ENCODE measurements around the gene RUNX2.
"Not testable (repeated sequence)": the region's sequence is repeated elsewhere in the genome, so short reads cannot be mapped to it uniquely, and the experiment has no call there.

RUNX2 gene

DNA sequence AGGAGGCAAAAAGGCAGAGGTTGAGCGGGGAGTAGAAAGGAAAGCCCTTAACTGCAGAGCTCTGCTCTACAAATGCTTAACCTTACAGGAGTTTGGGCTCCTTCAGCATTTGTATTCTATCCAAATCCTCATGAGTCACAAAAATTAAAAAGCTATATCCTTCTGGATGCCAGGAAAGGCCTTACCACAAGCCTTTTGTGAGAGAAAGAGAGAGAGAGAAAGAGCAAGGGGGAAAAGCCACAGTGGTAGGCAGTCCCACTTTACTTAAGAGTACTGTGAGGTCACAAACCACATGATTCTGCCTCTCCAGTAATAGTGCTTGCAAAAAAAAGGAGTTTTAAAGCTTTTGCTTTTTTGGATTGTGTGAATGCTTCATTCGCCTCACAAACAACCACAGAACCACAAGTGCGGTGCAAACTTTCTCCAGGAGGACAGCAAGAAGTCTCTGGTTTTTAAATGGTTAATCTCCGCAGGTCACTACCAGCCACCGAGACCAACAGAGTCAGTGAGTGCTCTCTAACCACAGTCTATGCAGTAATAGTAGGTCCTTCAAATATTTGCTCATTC lies at the start of gene RUNX2:
Gene RUNX2 (plus strand): TSS at position 375 of the 567 bp plus-strand sequence. CDS start 397 bp downstream, outside the sequence.
- DNase-seq, result no peak

GRCh38 chr6:45278367-45278766 lies 49.8 kb upstream of the RUNX2 start:
- no peak for DNase-seq

GRCh38 chr6:45286707-45287106 lies 41.4 kb upstream of the RUNX2 start:
- not testable (repeated sequence) for DNase-seq

DNA sequence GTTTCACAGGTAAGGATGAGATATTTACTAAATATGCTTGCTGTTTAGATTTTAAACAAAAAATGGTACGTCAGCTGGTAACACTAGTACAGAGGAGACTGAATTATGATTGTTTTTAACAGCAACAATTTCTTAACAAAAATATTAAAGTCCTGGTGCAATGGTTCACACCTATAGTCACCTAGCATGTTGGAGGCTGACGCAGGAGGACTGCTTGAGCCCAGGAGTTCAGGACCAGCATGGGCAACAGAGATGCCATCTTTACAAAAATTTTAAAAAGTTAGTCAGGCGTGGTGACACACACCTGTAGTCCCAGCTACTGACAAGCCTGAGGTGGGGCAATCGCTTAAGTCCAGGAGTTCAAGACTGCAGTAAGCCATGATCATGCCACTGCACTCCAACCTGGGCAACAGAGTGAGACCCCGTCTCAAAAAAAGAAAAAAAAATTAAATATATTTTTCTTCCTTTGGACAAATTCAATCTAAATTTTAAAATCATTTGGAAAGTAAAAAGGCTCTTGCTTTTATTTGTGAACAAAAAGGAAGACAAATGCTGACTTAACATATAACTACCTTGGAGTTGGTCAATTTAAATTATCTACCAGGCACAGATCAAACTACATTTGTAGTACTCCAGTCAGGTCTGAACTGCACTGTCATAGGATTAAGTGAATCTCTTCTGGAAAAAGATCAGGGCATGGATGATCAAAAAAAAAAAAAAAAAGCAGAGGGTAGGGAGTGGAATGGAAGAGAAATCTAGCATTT lies 38.2 kb upstream of the RUNX2 start:
- DNase-seq, result no peak

GRCh38 chr6:45293306-45293705 lies 34.8 kb upstream of the RUNX2 start:
- no peak for DNase-seq

GRCh38 chr6:45294065-45294701 lies 33.9 kb upstream of the RUNX2 start:
- DNase-seq, result not testable (repeated sequence)

- DNase-seq, result no peak
Observed at GRCh38 chr6:45297320-45297719, 30.8 kb upstream of the RUNX2 start.

DNA sequence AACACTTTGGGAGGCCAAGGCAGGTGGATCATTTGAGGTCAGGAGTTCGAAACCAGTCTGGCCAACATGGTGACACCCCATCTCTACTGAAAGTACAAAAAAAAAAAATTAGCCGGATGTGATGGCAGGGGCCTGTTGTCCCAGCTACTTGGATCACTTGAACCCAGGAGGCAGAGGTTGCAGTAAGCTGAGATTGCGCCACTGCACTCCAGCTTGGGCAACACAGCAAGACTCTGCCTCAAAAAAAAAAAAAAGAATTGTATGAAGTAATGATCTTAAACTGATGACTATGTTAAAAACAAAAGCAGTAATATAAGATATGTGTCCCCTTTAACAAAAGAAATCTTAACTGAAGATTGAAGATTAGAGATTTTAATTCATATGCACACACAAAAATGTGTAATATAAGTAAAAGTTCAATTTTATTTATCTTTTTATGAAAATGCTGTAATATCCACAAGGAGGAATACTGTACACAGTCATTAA lies 29.0 kb upstream of the RUNX2 start:
- DNase-seq, result no peak

DNA sequence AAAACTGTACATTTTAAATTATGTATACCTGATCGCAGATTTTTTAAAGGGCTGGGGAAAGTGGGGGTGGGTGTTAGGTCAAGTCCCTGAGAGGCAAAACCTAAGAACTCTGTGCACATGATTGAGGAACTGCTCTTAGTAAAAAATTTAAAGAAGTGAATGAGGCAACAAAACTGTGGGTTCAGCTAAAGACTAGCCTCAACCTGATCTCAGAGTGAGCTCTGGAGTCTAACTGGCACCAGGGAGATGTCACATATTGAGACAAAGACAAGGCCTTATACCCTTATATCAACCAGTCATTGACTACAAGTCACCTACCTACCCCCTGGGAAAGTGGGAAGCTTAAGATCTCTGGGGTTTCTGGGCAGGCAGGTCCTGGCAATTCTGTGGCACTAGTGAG lies 27.4 kb upstream of the RUNX2 start:
- DNase-seq, result no peak

- no peak for DNase-seq
Observed at GRCh38 chr6:45301348-45302142, 26.6 kb upstream of the RUNX2 start.

DNA sequence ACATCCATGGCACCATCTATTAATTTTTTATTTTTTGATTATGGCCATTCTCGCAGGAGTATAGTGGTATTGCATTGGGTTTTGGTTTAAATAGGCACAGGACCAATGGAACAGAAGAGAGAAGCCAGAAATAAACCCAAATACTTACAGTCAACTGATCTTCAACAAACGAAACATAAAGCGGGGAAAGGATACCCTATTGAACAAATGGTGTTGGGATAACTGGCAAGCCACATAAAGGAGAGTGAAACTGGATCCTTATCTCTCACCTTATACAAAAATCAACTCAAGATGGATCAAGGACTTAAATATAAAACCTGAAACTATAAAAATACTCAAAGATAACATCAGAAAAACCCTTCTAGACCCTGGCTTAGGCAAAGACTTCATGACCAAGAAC lies 25.3 kb upstream of the RUNX2 start:
- DNase-seq, result no peak

GRCh38 chr6:45305546-45305945 lies 22.6 kb upstream of the RUNX2 start:
- DNase-seq, result no peak

- no peak for DNase-seq
Observed at GRCh38 chr6:45310118-45310788, 17.9 kb upstream of the RUNX2 start.

DNA sequence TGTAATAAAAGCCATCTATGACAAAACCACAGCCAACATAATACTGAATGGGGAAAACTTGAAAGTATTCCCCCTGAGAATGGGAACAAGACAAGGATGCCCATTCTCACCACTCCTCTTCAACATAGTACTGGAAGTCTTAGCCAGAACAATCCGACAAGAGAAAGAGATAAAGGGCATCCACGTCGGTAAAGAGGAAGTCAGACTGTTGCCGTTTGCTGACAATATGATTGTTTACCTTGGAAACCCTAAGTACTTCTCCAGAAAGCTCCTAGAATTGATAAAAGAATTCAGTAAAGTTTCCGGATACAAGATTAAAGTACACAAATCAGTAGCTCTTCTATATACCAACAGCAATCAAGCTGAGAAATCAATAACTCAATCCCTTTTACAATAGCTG lies 14.0 kb upstream of the RUNX2 start:
- DNase-seq, result no peak

DNA sequence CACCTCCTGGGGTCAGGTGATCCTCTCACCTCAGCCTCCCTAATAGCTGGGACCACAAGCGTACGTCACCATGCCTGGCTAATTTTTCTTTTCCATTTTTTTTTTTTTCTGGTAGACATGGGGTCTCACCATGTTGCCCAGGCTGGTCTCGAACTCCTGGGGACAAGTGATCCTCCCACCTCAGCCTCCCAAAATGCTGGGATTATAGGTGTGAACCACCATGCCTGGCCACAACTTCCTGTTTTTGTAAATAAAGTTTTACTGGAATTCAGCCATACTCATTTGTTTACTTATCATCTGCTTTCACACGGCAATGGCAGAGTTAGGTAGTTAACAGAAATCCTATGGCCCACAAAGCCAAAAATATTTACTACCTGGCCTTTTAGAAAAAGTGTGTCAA lies 7.8 kb upstream of the RUNX2 start:
- DNase-seq, result no peak

- DNase-seq, result no peak
Observed at GRCh38 chr6:45323656-45324224, 4.4 kb upstream of the RUNX2 start.

DNA sequence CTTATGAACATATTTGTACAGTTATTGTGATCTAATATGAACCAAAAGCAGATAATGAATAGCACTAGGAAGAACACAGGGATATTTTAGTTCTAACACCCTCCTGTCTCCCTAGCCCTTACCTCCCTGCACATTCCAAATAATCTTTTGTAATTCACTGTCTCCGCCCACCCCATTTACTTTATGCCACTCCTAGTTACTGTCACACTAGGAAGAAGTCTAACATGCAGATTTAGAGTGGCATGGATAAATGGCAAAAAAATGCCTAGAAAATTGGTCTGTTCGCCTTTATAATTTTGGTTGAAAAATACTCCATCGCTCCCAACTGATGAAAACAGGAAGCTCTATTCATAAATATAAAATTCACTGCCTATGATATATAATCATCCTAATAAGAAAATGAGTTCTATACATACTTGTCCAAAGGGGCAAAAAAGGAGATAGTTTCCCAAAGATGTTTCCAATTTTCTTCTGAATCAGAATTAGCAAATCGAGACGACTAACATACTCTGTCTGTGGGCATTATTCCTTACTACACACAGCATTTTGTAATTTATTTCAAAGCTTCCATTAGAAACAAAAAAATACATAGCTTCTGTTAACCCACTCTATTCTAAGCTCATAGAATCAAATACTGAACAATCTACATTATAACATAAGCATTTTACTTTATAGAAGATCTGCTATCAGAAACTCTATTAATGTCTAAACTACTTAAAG lies 1.3 kb upstream of the RUNX2 start:
- peak; percentile 47 for DNase-seq

GRCh38 chr6:45328523-45328922 lies 393 bp downstream of the RUNX2 start:
- no peak for DNase-seq

- no peak for DNase-seq
Observed at GRCh38 chr6:45344900-45345299, 16.8 kb downstream of the RUNX2 start.

- no peak for DNase-seq
Observed at GRCh38 chr6:45350186-45350710, 22.1 kb downstream of the RUNX2 start.

DNA sequence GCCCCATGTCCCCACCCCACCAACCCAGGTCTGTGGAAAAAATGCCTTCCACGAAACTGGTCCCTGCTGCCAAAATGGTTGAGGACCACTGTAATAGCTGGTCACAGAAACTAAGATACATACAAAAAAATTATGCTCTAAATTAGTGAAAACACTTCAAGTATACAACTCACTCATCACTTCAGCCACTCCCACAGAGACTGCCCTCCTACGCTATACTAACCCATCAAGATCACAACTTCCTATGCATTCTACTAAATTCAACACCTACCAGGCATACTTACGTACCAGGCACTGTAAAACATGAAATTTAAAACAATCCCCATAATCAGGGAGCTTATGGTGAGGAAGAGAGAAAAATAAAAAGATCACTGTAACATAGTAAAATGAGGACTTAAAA lies 22.9 kb downstream of the RUNX2 start:
- DNase-seq, result no peak

Measured in NCI-H69 (cell line).